HepG2 (cell line): ENCODE data around the gene CATSPERD. TPM values are rescaled to one million over a fixed set of nuclear protein-coding genes. Genes with fewer than 3 reads are reported as not detected.
A peak's percentile ranks its signal among the peaks of the same experiment; 100 is the strongest.

Experiments used
- ARNTL ChIP-seq: sonication (generic); formaldehyde crosslinking; IDR thresholded peaks from 2 replicates; pipeline ENCODE4 v1.4.0; 2020; ENCODE audit warnings: mild to moderate bottlenecking, missing genetic modification reagents
- CREM ChIP-seq, 2 experiments: sonication (generic) in 1 of 2; formaldehyde crosslinking in 1 of 2; IDR thresholded peaks; 2 replicates each; pipeline versions ENCODE4 v1.4.0 to v1.6.1; 2016 to 2020; ENCODE audit warnings: antibody characterized with exemption in 1 of 2, mild to moderate bottlenecking in 1 of 2, missing genetic modification reagents in 1 of 2
- FOXK2 ChIP-seq: fragments of 450-650 bp; IDR thresholded peaks from 2 replicates; pipeline ENCODE4 v1.6.1; 2016
- HHEX ChIP-seq: IDR thresholded peaks from 2 replicates; pipeline ENCODE4 v1.6.1; 2016; ENCODE audit warnings: control low read depth
- HNF4G ChIP-seq, 2 experiments: sonication (generic) in 1 of 2; formaldehyde crosslinking in 1 of 2; IDR thresholded peaks; 2 replicates each; pipeline versions ENCODE4 v1.4.0 to v1.6.1; 2011 to 2020; ENCODE audit warnings: borderline replicate concordance in 2 of 2, low read depth in 2 of 2, mild to moderate bottlenecking in 2 of 2, low read length in 1 of 2, missing genetic modification reagents in 1 of 2, moderate library complexity in 1 of 2
- KLF12 ChIP-seq: sonication (generic); formaldehyde crosslinking; IDR thresholded peaks from 2 replicates; pipeline ENCODE4 v1.4.0; 2020; ENCODE audit warnings: missing genetic modification reagents, borderline replicate concordance
- PAX8 ChIP-seq: sonication (generic); formaldehyde crosslinking; IDR thresholded peaks from 2 replicates; pipeline ENCODE4 v1.8.0; 2022; ENCODE audit warnings: mild to moderate bottlenecking, missing genetic modification reagents, borderline replicate concordance
- PRPF4 ChIP-seq: fragments of 200-400 bp; formaldehyde crosslinking; IDR thresholded peaks from 2 replicates; pipeline ENCODE4 v1.6.1; 2016; ENCODE audit warnings: low read length, low read depth; ENCODE audit not compliant: poor library complexity, severe bottlenecking
- SMC3 ChIP-seq: IDR thresholded peaks from 2 replicates; pipeline ENCODE4 v1.6.1; 2011; ENCODE audit warnings: low read length, improper control_type of control experiment
- ZNF124 ChIP-seq: sonication (generic); formaldehyde crosslinking; IDR thresholded peaks from 2 replicates; pipeline ENCODE4 v1.4.0; 2020; ENCODE audit warnings: missing genetic modification reagents
- ZNF431 ChIP-seq: sonication (generic); formaldehyde crosslinking; IDR thresholded peaks from 2 replicates; pipeline ENCODE4 v1.9.0; 2022; ENCODE audit warnings: missing genetic modification reagents, low read depth, mild to moderate bottlenecking, borderline replicate concordance
- ZNF839 ChIP-seq: sonication (generic); formaldehyde crosslinking; IDR thresholded peaks from 2 replicates; pipeline ENCODE4 v1.4.0; 2020; ENCODE audit warnings: missing genetic modification reagents, mild to moderate bottlenecking, borderline replicate concordance
- ZNF879 ChIP-seq: sonication (generic); formaldehyde crosslinking; IDR thresholded peaks from 2 replicates; pipeline ENCODE4 v1.8.1; 2023; ENCODE audit warnings: missing genetic modification reagents
- polyA plus RNA-seq, 8 experiments: library from polyadenylated mRNA; depleted of rRNA in 3 of 8; stranded (reverse) in 7 of 8; unstranded in 1 of 8; fragments of >200 nt; fragmentation: Illumina TruSeq in 4 of 8; extraction: Trizol in 4 of 8; gene quantifications; 2 replicates each; pipeline versions ENCODE4 v1.2.1 to v1.2.3, GENCODE V29; 2011 to 2016; ENCODE audit warnings: low read depth in 4 of 8, missing spikeins in 1 of 8, mixed read lengths in 1 of 8; ENCODE audit not compliant: insufficient read depth in 1 of 8
- total RNA-seq, 5 experiments: library from RNA; depleted of rRNA; stranded (reverse); fragments of >200 nt; fragmentation: Illumina TruSeq; extraction: Trizol; gene quantifications; 2 replicates each; pipeline ENCODE4 v1.2.3, GENCODE V29; 2016; ENCODE audit warnings: low read depth in 1 of 5
- TF ChIP-seq, protein P1 (sequence below): sonication (generic); formaldehyde crosslinking; IDR thresholded peaks from 2 replicates; pipeline ENCODE4 v1.5.1; 2020; ENCODE audit warnings: mild to moderate bottlenecking, missing genetic modification reagents, moderate library complexity
- TF ChIP-seq, protein P2 (sequence below): IDR thresholded peaks from 2 replicates; pipeline ENCODE4 v1.6.1; 2012; ENCODE audit warnings: low read depth, low read length, improper control_type of control experiment
- TF ChIP-seq, protein P3 (sequence below), 2 experiments: sonication (generic) in 1 of 2; formaldehyde crosslinking in 1 of 2; IDR thresholded peaks; 2 replicates each; pipeline versions ENCODE4 v1.5.1 to v1.6.1; 2011 to 2020; ENCODE audit warnings: borderline replicate concordance in 1 of 2, low read depth in 1 of 2, low read length in 1 of 2, mild to moderate bottlenecking in 1 of 2, missing genetic modification reagents in 1 of 2, moderate library complexity in 1 of 2
- TF ChIP-seq, protein P4 (sequence below): sonication (generic); formaldehyde crosslinking; IDR thresholded peaks from 2 replicates; pipeline ENCODE4 v1.9.0; 2022; ENCODE audit warnings: low read depth, missing genetic modification reagents

Gene CATSPERD
- total and polyA plus RNA-seq, 2 of the 13 experiments (the other 11 are each of a cell fraction or from before 2014, with no cell fraction given): 0.04 TPM; not detected in 1

DNA sequence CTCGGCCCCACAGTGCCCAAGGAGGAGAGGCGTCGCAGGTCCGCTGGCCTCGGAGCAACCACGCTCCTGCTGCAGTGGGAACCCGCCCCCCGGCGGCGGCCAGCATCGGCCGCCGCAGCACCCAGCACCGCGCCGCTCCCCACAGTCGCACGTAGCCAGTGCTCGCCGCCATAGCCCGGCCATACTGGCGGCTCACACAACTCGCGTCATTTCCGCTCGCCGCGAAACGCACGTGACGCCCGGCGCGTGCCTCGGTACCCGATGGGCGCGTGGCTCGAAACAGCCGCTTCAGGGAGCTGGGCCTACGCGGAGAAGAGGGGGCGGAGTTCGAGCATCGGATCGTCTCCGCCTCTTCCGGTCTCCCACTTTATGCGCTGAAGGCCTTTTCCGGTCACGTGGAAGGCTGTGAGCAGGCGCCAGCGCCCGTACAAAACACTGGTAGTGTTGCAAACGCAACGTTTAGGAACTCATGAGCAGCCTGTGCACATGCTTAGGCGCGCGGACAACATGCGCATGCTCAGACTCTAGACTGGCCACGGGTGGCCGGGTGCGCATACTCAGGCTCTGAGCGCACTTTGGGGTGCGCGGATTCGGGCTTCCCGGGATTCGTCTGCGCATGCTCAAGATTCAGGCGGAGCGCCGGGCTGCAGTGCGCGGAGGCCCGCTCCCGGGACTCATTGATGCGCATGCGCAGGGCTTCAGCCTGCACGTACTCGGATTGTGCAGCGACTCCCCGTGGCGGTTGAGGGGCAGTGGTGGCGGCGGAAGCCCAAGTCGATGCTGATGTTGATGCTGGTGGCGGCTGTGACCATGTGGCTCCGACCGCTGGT is at the start of gene CATSPERD, which contains the start of gene LONP1 (continued):
- TF ChIP-seq HNF4G (IDR thresholded peaks at IDR 0.05; ENCODE audit: borderline replicate concordance, low read depth, low read length) (no peak), HNF4G (CRISPR knock-in tag; IDR thresholded peaks at IDR 0.05; ENCODE audit: borderline replicate concordance, low read depth) (0 out of 2 replicates have a peak, but pooled peaks have one; percentile 36), ZNF431 (CRISPR knock-in tag) (peak; percentile 77; the same call in 1 of the 2 replicates), KLF12 (0 out of 2 replicates have a peak, but pooled peaks have one; percentile 18), PRPF4 (no peak), ARNTL (CRISPR knock-in tag) (peak; percentile 98), SMC3 (no peak; the same call in 1 of the 2 replicates), ZNF839 (peak; percentile 84), HHEX (no peak), ZNF124 (no peak; the same call in none of the 2 replicates), CREM (IDR thresholded peaks at IDR 0.05) (peak; percentile 95), CREM (CRISPR knock-in tag; IDR thresholded peaks at IDR 0.05) (peak; percentile 88), ZNF879 (peak; percentile 18; the same call in 1 of the 2 replicates), PAX8 (CRISPR knock-in tag) (no peak), FOXK2 (peak; percentile 35; the same call in 1 of the 2 replicates)
- TF ChIP-seq, protein P1, sequence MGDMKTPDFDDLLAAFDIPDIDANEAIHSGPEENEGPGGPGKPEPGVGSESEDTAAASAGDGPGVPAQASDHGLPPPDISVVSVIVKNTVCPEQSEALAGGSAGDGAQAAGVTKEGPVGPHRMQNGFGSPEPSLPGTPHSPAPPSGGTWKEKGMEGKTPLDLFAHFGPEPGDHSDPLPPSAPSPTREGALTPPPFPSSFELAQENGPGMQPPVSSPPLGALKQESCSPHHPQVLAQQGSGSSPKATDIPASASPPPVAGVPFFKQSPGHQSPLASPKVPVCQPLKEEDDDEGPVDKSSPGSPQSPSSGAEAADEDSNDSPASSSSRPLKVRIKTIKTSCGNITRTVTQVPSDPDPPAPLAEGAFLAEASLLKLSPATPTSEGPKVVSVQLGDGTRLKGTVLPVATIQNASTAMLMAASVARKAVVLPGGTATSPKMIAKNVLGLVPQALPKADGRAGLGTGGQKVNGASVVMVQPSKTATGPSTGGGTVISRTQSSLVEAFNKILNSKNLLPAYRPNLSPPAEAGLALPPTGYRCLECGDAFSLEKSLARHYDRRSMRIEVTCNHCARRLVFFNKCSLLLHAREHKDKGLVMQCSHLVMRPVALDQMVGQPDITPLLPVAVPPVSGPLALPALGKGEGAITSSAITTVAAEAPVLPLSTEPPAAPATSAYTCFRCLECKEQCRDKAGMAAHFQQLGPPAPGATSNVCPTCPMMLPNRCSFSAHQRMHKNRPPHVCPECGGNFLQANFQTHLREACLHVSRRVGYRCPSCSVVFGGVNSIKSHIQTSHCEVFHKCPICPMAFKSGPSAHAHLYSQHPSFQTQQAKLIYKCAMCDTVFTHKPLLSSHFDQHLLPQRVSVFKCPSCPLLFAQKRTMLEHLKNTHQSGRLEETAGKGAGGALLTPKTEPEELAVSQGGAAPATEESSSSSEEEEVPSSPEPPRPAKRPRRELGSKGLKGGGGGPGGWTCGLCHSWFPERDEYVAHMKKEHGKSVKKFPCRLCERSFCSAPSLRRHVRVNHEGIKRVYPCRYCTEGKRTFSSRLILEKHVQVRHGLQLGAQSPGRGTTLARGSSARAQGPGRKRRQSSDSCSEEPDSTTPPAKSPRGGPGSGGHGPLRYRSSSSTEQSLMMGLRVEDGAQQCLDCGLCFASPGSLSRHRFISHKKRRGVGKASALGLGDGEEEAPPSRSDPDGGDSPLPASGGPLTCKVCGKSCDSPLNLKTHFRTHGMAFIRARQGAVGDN (CRISPR knock-in tag): peak; percentile 97
- TF ChIP-seq, protein P2, sequence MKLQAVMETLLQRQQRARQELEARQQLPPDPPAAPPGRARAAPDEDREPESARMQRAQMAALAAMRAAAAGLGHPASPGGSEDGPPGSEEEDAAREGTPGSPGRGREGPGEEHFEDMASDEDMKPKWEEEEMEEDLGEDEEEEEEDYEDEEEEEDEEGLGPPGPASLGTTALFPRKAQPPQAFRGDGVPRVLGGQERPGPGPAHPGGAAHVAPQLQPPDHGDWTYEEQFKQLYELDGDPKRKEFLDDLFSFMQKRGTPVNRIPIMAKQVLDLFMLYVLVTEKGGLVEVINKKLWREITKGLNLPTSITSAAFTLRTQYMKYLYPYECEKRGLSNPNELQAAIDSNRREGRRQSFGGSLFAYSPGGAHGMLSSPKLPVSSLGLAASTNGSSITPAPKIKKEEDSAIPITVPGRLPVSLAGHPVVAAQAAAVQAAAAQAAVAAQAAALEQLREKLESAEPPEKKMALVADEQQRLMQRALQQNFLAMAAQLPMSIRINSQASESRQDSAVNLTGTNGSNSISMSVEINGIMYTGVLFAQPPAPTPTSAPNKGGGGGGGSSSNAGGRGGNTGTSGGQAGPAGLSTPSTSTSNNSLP: 0 out of 2 replicates have a peak, but pooled peaks have one; percentile 6
- TF ChIP-seq, protein P3, sequence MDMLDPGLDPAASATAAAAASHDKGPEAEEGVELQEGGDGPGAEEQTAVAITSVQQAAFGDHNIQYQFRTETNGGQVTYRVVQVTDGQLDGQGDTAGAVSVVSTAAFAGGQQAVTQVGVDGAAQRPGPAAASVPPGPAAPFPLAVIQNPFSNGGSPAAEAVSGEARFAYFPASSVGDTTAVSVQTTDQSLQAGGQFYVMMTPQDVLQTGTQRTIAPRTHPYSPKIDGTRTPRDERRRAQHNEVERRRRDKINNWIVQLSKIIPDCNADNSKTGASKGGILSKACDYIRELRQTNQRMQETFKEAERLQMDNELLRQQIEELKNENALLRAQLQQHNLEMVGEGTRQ (IDR thresholded peaks at IDR 0.05; ENCODE audit: low read depth, low read length): peak; percentile 92
- TF ChIP-seq, protein P3 (CRISPR knock-in tag; IDR thresholded peaks at IDR 0.05; ENCODE audit: borderline replicate concordance): peak; percentile 97; the same call in 1 of the 2 replicates
- TF ChIP-seq, protein P4, sequence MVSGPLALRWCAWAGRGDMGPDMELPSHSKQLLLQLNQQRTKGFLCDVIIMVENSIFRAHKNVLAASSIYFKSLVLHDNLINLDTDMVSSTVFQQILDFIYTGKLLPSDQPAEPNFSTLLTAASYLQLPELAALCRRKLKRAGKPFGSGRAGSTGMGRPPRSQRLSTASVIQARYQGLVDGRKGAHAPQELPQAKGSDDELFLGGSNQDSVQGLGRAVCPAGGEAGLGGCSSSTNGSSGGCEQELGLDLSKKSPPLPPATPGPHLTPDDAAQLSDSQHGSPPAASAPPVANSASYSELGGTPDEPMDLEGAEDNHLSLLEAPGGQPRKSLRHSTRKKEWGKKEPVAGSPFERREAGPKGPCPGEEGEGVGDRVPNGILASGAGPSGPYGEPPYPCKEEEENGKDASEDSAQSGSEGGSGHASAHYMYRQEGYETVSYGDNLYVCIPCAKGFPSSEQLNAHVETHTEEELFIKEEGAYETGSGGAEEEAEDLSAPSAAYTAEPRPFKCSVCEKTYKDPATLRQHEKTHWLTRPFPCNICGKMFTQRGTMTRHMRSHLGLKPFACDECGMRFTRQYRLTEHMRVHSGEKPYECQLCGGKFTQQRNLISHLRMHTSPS (CRISPR knock-in tag): no peak
